Effector memory CD8-positive, alpha-beta T cell (primary cell): ENCODE results near the gene SMIM9.
A peak's percentile ranks its signal among the peaks of the same experiment; 100 is the strongest.
"Not testable (repeated sequence)": the region's sequence is repeated elsewhere in the genome, so short reads cannot be mapped to it uniquely, and the experiment has no call there.

Experiments used
- ATAC-seq: fragments of 150-1000 bp; cut with Tn5 transposase; replicated peaks from 2 replicates; pipeline ENCODE4 v1.10.0; 2021; ENCODE audit warnings: mild to moderate bottlenecking, moderate library complexity
- DNase-seq, 3 experiments: peaks; one replicate each; pipeline ENCODE4 v3.0.0; 2021
- H3K27ac Mint-ChIP-seq, 2 donors: one replicate each; pipeline ENCODE4 v1.8.0; 2022; ENCODE audit warnings: mild to moderate bottlenecking in 2 of 2, mixed read lengths in 2 of 2, moderate library complexity in 2 of 2
- H3K27me3 Mint-ChIP-seq, 2 donors: one replicate each; pipeline ENCODE4 v1.8.0; 2022; ENCODE audit warnings: mixed read lengths in 2 of 2
- H3K36me3 Mint-ChIP-seq: one replicate; pipeline ENCODE4 v1.8.0; 2022; ENCODE audit warnings: mild to moderate bottlenecking, moderate library complexity, mixed read lengths; ENCODE audit not compliant: insufficient read depth
- H3K4me1 Mint-ChIP-seq, 2 donors: one replicate each; pipeline ENCODE4 v1.8.0; 2022; ENCODE audit warnings: low read depth in 2 of 2, mixed read lengths in 2 of 2
- H3K4me3 Mint-ChIP-seq, 2 donors: one replicate each; pipeline ENCODE4 v1.8.0; 2022; ENCODE audit warnings: mild to moderate bottlenecking in 2 of 2, mixed read lengths in 2 of 2, moderate library complexity in 2 of 2
- H3K9me3 Mint-ChIP-seq, 2 donors: one replicate each; pipeline ENCODE4 v1.8.0; 2022; ENCODE audit warnings: mixed read lengths in 2 of 2
- total RNA-seq, 9 experiments: gene quantifications; one replicate each; lab custom pipeline; 2026; lab: John Stamatoyannopoulos, UW

The SMIM9 gene
- 0 to 0.24 (median 0.07) reads per million in 9 experiments for total RNA-seq

DNA sequence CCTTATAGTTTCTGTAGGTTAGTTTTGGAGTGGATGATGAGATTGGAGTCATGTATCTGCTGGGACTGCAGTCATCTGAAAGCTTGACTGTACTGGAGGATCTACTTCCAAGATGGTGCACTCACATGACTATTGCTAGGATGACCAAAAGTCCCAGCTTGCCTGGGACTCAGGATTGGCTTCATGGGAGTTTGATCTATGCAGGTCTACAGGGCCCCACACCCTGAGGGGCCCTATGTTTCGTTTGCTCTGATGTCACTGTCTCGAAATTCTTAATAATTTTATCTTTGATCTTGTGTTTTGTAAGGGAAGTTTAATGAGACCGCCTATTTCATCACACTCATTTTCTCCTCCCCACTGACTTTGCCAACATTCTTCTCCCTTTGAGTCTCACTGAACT is at the start of gene SMIM9:
Gene SMIM9, minus strand, starts transcription at position 101 of the 400 bp plus-strand sequence. CDS start 3,806 bp downstream, outside the sequence.
- ATAC-seq (no peak), DNase-seq (no peak)
- Mint-ChIP-seq H3K4me1 (peaks cover 1 to 4% of the 10 kb centered on the region in 2 donors), H3K36me3 (no peaks in the 10 kb centered on the region), H3K27me3 (peaks cover 0 to 6% of the 10 kb centered on the region in 2 donors), H3K4me3 (no peak within 1 kb of the TSS), H3K27ac (no peak within 1 kb of the TSS), H3K9me3 (no peaks in the 10 kb centered on the region)

DNA sequence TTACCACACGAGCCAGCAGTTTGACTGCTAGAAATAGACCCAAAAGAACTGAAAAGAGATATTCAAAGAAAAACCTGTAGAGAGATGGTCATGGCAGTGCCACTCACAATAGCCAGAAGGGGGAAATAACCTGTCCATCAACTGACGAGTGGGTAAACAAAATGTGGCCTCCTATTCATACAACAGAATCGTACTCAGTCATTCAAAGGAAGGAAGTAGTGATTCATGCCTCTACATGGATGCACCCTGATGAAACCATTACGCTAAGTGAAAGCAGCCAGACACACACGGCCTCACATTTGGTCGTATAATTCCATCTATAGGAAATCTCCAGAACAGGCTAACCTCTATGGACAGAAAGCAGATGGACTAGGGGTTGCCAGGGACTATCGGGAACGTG is 49.6 kb upstream of the SMIM9 start:
- H3K9me3 Mint-ChIP-seq, DNase-seq, H3K27ac Mint-ChIP-seq, H3K4me3 Mint-ChIP-seq, ATAC-seq, H3K36me3 Mint-ChIP-seq, H3K27me3 Mint-ChIP-seq, H3K4me1 Mint-ChIP-seq: not testable (repeated sequence)

DNA sequence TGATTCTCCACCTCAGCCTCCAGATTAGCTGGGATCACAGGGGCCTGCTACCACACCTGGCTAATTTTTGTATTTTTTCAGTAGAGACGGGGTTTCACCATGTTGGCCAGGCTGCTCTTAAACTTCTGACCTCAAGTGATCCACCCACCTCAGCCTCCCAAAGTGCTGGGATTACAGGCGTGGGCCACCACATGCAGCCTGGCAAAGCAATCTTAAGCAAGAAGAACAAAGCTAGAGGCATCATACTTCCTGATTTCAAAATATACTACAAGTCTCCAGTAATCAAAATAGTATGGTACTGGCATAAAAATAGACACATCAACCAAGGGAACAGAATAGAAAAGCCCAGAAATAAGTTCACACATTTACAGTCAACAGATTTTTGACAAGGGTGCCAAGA is 38.9 kb upstream of the SMIM9 start:
- peaks cover 0 to 2% of the 10 kb centered on the region in 2 donors for H3K4me1 Mint-ChIP-seq
- H3K27ac Mint-ChIP-seq, result no peak overlapping the region
- peaks cover 0 to 2% of the 10 kb centered on the region in 2 donors for H3K9me3 Mint-ChIP-seq
- ATAC-seq, result no peak
- H3K4me3 Mint-ChIP-seq, result no peak overlapping the region
- no peaks in the 10 kb centered on the region for H3K36me3 Mint-ChIP-seq
- H3K27me3 Mint-ChIP-seq, result no peaks in the 10 kb centered on the region
- no peak for DNase-seq

GRCh38 chrX:154868522-154868921 is 34.1 kb upstream of the SMIM9 start:
- ATAC-seq, DNase-seq, H3K4me3 Mint-ChIP-seq, H3K27ac Mint-ChIP-seq, H3K36me3 Mint-ChIP-seq, H3K27me3 Mint-ChIP-seq, H3K4me1 Mint-ChIP-seq, H3K9me3 Mint-ChIP-seq: not testable (repeated sequence)

- no peak for ATAC-seq
- peaks cover 8% of the 10 kb centered on the region for H3K36me3 Mint-ChIP-seq
- no peaks in the 10 kb centered on the region for H3K9me3 Mint-ChIP-seq
These were observed 20.8 kb upstream of the SMIM9 start for GRCh38 chrX:154855256-154855655.

DNA sequence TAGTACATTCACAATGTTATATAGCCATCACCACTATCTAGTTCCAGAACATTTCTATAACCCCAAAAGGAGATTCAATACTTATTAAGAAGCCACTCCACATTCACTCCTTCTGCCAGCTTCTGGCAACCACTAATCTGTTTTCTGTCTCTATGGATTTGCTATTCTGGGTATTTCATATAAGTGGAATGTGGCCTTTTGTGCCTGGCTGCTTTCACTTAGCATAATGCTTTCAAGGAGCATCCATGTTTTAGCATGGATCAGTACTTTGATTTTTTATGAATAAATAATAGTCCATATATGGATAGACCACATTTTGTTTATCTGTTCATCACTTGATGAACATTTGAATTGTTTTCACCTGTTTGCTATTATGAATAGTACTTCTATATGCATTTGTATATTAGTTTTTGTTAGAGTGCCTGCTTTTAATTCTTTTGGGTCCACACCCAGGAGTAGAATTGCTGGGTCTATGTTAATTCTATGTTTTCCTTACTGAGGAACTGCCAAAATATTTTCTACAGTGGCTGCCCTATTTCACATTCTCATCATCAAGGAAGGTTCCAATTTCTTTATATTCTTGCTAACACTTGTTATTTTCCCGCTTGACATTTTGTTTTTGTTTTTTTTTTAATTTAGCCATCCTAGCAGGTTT is 16.6 kb upstream of the SMIM9 start:
- H3K36me3 Mint-ChIP-seq, result no peaks in the 10 kb centered on the region
- H3K4me3 Mint-ChIP-seq, result no peak overlapping the region
- DNase-seq (no peak), ATAC-seq (no peak)
- H3K27me3 Mint-ChIP-seq, result no peaks in the 10 kb centered on the region
- H3K9me3 Mint-ChIP-seq, result no peaks in the 10 kb centered on the region
- H3K27ac Mint-ChIP-seq, result no peak overlapping the region
- no peaks in the 10 kb centered on the region for H3K4me1 Mint-ChIP-seq

More at GRCh38 chrX:154855256-154855655, 20.8 kb upstream of the SMIM9 start:
- H3K4me3 Mint-ChIP-seq, result no peak overlapping the region
- H3K27ac Mint-ChIP-seq, result no peak overlapping the region
- H3K27me3 Mint-ChIP-seq, result no peaks in the 10 kb centered on the region
- no peak for DNase-seq
- no peaks in the 10 kb centered on the region for H3K4me1 Mint-ChIP-seq

- no peaks in the 10 kb centered on the region for H3K36me3 Mint-ChIP-seq
These were observed 6.4 kb upstream of the SMIM9 start for GRCh38 chrX:154840856-154841255.

GRCh38 chrX:154836163-154836562 is 1.7 kb upstream of the SMIM9 start:
- DNase-seq (no peak), ATAC-seq (no peak)
- no peaks in the 10 kb centered on the region for H3K4me1 Mint-ChIP-seq
- H3K36me3 Mint-ChIP-seq, result no peaks in the 10 kb centered on the region
- H3K4me3 Mint-ChIP-seq, result no peak overlapping the region
- no peaks in the 10 kb centered on the region for H3K9me3 Mint-ChIP-seq
- H3K27me3 Mint-ChIP-seq, result peaks cover 0 to 6% of the 10 kb centered on the region in 2 donors
- H3K27ac Mint-ChIP-seq, result no peak overlapping the region

More at GRCh38 chrX:154840856-154841255, 6.4 kb upstream of the SMIM9 start:
- ATAC-seq (peak; percentile 67), DNase-seq (peak in 1 of 3 experiments; percentile 0)
- Mint-ChIP-seq H3K4me1 (no peaks in the 10 kb centered on the region), H3K27me3 (no peaks in the 10 kb centered on the region), H3K9me3 (no peaks in the 10 kb centered on the region), H3K4me3 (no peak overlapping the region), H3K27ac (no peak overlapping the region)

GRCh38 chrX:154833746-154834274 is 652 bp downstream of the SMIM9 start:
- Mint-ChIP-seq H3K9me3 (no peaks in the 10 kb centered on the region), H3K4me3 (no peak overlapping the region), H3K27ac (no peak overlapping the region), H3K27me3 (peaks cover 0 to 6% of the 10 kb centered on the region in 2 donors), H3K4me1 (peaks cover 4% of the 10 kb centered on the region in 2 donors), H3K36me3 (no peaks in the 10 kb centered on the region)
- no peak for DNase-seq
- ATAC-seq, result no peak

DNA sequence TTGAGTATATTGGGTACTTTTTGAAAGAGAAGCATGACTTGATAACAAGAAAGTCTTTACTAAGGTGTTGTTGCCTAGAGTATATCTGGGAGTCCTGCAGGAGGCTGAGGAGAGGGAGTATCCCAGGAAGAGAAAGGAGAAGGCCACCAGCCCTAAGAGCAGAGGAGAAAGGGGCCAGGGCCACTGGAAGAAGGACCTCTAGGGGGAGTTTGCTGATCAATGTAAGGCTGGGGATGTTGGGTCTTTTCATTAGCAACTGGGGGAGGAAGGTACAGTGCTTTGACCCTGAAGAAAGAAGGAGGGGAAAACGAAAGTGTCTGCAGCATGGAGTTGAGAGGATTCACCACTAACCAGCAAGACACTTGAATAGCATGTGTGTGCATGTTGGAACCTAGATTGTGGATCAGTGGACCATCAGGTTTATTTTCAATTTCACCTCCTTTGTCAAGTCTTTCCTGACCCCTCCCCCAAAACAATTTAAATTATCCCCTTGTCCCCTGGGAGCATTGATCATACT is 4.5 kb downstream of the SMIM9 start:
- no peak for ATAC-seq
- peak overlapping the region in 1 of 2 donors; percentile 28 for H3K27ac Mint-ChIP-seq
- H3K4me3 Mint-ChIP-seq, result no peak overlapping the region
- H3K9me3 Mint-ChIP-seq, result no peaks in the 10 kb centered on the region
- H3K27me3 Mint-ChIP-seq, result peaks cover 0 to 6% of the 10 kb centered on the region in 2 donors
- peaks cover 4 to 6% of the 10 kb centered on the region in 2 donors for H3K4me1 Mint-ChIP-seq
- DNase-seq, result no peak
- H3K36me3 Mint-ChIP-seq, result no peaks in the 10 kb centered on the region

GRCh38 chrX:154829134-154829533 is 5.3 kb downstream of the SMIM9 start:
- ATAC-seq (no peak), DNase-seq (no peak)
- Mint-ChIP-seq H3K4me1 (peaks cover 4 to 6% of the 10 kb centered on the region in 2 donors), H3K9me3 (no peaks in the 10 kb centered on the region), H3K27me3 (peaks cover 0 to 6% of the 10 kb centered on the region in 2 donors), H3K36me3 (no peaks in the 10 kb centered on the region), H3K27ac (peak overlapping the region in 1 of 2 donors; percentile 30), H3K4me3 (no peak overlapping the region)

- Mint-ChIP-seq H3K27me3 (peaks cover 0 to 6% of the 10 kb centered on the region in 2 donors), H3K9me3 (no peaks in the 10 kb centered on the region), H3K4me1 (peaks cover 4 to 6% of the 10 kb centered on the region in 2 donors), H3K36me3 (no peaks in the 10 kb centered on the region), H3K27ac (peak overlapping the region in 1 of 2 donors; percentile 30), H3K4me3 (peak overlapping the region in 1 of 2 donors; percentile 21)
- DNase-seq (no peak), ATAC-seq (no peak)
These were observed 6.5 kb downstream of the SMIM9 start for GRCh38 chrX:154828016-154828408.

DNA sequence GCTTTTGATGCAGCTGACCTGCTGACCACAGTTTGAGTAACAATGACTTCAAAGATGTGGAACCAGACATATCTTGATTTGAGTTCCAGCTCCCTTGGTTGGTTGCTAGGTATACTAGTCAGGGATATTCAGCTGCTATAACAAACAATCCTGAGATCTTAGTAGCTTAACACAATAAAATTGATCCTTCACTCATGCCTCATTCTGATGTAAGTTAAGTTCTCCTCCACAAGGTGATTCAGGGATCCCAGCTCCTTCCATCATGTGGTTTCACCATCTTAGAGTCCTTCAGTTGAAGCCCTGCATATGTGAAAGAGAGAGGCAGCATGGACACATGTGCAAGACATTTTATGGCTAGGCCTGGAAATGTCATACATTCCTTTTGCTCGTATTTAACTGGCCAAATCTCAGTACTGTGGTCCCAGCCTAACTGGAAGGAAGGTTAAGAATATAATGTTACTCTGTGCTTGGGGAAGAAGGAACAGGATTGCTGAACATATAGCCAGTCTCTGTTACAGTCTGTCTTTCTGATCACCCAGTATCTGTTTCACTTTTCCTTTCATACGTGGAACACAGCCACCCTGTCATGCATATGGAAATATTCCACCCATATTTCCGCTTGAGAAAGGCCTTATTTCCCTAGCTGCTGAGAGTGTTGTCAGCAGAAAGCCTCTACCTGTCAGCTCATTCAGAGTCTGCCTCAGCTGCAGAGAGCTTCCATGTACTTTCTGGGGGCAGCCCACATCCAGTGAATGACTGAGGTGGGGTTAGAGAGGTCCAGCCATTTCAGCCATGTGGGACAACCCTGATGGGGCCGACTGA is 7.1 kb downstream of the SMIM9 start:
- peak overlapping the region in 1 of 2 donors; percentile 21 for H3K4me3 Mint-ChIP-seq
- no peaks in the 10 kb centered on the region for H3K36me3 Mint-ChIP-seq
- H3K27ac Mint-ChIP-seq, result peak overlapping the region in 1 of 2 donors; percentile 67
- DNase-seq (no peak), ATAC-seq (peak; percentile 35)
- peaks cover 0 to 6% of the 10 kb centered on the region in 2 donors for H3K27me3 Mint-ChIP-seq
- no peaks in the 10 kb centered on the region for H3K9me3 Mint-ChIP-seq
- peaks cover 4 to 6% of the 10 kb centered on the region in 2 donors for H3K4me1 Mint-ChIP-seq
